Stimulated activated CD8-positive, alpha-beta memory T cell treated with anti-CD3 and anti-CD28 coated beads, Interleukin-15, amount 100 ng/mL, for 1 hour (primary cell): ENCODE measurements around the gene TEX26.
A peak's percentile ranks its signal among the peaks of the same experiment; 100 is the strongest.

Source experiments
- DNase-seq: peaks from one replicate; pipeline ENCODE4 v3.0.0-alpha.2; 2020; ENCODE audit warnings: low read depth

Gene TEX26

DNA sequence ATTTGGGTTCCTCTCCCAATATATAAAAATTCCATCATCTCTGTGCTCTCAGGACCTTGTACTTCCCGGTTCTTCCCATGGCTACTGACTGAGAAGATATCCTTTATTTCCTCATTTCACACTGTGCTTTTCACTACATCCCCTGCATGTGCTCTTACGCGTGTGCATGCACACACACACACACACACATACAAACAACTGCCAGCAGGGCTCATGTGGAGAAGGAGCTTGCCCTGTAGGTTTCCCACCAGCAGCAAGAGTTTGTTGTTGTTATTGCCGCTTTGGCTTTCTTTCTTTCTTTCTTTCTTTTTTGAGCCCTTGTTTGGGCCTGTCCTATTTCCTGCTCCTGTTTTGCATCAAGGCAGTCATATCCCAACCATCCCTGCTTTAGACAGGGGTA lies 43.6 kb downstream of the TEX26 start:
- no peak for DNase-seq

DNA sequence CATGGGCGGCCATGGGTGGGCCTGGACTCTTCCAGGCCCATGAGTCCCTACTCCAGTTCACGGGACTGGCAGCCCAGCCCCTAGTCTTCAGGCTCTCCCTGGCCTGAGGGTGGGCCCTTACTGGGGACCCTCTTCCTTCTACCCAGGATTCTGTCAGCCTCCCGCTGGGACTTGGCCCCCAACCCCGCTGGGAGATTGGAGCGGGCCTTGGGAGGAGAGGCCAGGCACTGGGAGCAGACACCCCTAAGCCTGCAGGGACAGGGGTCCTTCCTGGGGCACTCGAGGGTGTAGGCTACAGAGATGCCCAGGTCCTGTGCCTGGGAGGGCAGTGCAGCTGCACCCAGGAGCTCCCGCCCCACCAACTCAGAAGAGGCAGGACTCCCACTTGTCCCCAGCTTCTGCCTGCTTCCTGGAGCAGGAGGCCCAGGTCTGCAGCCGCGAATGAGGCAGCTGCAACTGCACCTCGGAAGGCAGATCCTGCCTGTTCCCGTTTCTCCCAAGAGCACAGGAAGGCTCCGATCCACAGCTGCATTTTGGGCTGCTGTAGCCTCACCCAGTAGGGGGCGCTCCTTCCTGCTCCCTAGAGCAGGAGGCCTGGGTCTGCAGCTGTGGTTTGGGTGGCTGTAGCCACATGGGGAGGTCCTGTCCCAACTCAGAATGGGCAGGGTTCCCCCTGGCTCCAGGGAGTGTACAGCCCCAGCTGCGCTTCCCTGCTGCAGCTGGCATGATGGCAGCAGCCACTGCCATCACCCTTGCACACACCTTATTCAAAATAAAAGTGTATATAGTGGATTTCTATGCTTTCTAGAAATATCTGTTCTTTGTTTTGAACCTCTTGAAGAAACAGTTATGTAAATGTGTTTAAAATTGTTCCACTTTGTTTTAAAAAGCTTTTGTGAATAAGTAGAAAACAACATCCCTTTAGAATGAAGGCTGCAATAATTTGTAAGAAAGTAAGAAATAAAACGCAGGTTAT lies 46.8 kb downstream of the TEX26 start:
- DNase-seq: peak; percentile 10

DNA sequence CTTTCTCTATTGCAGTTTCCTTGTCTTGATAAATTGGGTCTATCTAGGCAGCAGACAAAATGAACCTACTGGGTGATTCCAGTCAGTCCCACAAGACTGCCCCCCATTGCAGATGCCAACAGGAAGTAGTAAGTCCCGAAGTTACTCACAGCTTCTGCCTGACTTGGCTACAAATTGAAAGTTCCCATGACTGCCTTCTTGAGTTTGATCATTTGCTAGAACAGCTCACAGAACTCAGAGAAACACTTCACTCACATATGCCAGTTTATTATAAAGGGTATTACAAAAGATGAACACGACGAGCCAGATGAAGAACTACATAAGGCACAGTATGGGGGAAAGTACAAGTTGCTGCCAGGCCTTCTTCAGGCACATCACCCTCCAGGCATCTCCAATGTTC lies 50.0 kb downstream of the TEX26 start:
- no peak for DNase-seq

DNA sequence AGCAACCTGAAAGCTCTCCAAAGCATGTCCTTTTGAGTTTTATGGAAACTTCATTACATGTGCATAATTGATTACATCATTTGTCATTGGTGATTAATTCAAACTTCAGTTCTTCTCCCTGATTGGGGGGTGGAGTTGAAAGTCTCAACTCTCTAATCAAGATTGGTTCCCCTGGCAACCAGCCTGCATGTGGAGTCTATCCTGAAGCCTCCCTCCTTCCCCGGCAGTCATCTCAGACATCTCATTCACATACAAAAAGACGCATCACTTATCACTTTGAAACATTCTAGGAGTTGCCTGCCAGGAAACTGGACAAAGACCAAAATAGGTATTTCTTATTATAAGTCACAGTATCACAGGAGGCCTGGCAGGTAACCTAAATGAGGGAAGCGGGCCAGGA lies 50.5 kb downstream of the TEX26 start:
- no peak for DNase-seq

DNA sequence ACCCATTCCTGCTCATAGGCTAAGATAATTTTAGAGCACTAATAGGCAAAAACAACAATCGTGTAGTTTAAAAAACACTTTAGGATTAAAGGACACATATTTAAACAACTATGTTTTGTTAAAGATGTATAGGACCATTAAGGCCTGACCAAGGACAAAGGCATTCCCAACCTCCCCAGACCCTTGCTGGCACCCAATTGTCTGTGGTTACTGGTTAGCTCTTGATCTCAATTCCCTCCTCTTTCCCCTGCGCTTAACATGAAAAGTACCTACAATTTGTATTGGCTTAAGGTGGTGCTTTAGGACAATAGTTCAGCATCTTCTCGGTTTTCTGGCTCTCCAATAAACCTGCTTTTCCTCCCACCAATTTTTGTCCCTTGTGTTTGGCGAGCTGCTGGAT lies 51.0 kb downstream of the TEX26 start:
- DNase-seq: no peak

DNA sequence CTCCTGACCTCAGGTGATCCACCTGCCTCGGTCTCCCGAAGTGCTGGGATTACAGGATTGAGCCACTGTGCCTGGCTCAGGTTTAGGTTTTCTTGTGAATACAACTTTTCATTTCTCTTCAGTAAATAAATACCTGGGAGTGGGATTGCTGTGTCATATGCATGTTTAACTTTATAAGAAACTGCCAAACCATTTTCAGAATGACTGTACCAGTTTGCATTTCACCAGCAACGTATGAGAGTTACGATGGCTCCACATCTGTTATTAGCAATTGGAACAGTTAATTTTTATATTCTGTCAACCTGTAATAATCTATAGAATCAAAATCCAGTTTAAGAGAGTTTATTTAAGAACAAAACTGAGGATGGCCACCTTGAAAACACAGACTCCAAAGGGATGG lies 52.2 kb downstream of the TEX26 start:
- no peak for DNase-seq

DNA sequence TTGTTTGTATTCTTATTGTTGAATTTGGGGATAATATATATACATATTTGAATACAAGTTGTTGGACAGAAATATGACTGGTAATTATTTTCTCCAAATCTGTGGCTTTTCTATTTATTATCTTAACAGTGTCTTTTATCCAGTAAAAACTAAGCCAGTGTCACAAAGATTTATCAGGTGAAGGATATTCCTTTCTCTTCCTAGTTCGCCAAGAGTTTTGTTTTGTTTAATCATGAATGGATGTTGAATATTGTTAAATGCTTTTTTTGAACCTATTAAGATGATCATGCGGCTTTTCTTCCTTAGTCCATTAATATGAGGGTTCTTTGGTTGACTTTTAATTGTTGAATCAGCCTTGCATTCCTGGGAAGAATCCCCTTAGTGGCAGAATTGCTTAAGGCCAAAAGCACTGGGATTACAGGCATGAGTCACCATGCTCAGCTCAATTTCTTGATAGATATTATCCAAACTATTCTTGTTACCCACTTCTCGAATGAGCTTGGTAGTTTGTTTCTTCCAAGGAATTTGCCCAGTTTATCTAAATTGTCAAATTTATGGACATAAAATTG lies 53.3 kb downstream of the TEX26 start:
- no peak for DNase-seq

DNA sequence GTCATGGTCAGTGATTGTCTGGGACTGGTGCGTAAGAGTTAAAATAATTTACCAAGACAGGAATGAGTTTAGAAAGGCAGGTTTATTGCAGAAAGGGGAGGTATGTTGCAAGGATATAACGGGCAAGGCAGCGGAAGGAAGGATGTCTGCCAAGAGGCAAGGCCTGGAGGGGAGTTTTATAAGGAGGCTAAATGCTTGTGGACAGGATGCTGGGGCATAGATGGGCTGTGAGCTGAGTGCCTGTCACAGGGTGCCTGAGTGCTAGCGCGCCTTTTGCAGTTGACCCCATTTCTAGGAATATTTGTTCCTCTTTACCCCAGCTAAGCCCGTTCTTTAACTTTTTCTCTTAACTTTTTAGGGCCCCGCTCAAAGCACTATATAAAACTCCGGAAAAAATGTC lies 58.7 kb downstream of the TEX26 start:
- no peak for DNase-seq

DNA sequence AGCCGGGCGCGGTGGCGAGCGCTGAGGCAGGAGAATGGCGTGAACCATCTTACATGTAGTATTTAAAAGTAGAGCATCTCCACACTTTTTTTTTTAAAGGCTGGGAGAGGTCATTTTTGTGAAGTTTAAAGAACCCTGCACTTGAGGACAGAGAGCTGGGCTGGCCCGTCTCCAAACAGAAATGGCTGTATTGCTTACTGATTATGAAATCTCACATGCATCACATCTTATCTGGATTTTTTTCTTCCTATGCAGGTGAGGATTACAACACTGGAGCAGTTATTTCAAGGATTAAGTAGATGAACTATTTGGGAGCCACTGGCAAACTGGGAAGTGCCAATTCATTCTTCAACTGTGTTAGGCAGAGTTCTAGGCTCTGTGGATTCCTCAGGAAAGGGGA lies 59.5 kb downstream of the TEX26 start:
- DNase-seq: no peak

DNA sequence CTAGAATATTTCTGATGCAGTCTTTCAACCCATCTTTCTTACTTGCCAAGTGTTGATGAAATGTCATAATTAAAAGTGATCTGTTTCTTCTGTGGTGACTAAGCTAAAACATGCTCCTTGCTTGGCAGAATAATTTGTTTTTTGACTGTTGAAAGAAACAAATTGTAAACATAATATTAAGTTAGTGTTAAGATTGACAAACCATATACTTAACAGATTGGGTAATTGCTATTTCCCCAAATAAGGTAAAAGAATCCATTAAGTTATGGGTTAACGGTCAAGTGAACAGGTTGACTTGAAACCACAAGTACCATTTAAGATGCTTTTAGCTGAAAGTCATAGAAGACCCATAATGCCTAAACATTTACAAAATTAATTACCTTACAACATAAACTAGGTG lies 62.9 kb downstream of the TEX26 start:
- DNase-seq: no peak

DNA sequence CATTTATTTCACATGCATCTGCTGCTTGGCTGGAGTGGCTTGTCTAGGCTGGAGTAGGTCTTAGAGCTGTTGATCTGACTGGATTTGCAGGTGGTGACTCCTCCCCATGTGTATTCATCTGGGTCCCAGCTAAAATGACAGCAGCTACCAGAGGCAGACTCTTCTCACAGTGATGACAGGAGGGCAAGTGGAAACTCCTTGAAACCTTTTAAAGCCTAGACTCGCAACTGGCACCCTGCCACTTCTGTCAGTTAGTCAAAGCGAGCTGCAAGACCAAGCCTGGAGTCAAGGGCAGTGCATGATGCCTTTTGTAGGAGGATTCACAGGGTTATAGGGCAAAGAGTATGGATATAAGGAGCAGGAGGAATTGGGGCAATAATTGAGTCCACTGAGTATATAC lies 65.2 kb downstream of the TEX26 start:
- no peak for DNase-seq

DNA sequence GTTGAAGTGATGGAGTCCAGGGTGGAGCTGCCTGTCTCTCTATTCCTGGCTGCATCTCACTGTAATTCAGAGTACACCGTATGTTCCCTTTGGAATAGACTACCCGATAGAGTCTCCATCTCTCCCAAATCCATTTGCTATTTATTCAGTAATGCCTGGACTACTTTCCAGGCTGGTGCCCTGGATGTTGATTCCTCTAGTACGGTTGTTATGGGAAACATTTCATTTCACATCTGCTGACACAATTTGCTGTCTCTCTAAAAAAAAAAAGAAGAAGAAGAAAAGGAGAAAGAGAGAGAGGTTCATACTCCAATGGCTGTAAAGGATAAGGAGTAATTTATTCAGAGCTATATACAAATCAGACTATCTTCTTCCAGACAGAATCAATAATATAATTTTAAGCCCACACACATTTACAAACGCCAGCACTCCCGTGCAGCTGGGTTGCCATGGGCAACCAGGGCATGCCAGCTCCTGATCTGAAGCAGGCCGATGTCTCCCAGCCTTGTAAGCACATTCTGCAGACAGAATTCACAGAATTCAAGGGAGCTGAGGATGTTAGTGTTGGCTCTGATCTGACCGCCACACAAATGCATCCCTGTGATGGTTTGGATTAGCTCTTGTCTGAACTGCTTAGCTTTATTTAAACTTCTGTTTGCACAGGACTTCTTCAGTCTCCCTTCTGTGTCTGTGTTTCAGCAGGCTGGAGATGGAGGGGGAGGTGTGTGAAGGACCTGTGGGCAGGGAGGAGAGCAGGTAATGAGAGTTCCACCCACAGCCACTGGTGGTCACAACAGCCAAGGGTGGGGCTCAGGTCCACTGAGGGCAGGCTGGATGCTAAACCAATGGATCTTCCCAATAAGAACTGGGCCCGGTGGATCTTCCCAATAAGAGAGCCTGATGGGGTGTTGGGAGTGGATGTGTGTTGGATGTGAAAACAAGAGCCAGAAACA lies 66.0 kb downstream of the TEX26 start:
- DNase-seq: no peak

DNA sequence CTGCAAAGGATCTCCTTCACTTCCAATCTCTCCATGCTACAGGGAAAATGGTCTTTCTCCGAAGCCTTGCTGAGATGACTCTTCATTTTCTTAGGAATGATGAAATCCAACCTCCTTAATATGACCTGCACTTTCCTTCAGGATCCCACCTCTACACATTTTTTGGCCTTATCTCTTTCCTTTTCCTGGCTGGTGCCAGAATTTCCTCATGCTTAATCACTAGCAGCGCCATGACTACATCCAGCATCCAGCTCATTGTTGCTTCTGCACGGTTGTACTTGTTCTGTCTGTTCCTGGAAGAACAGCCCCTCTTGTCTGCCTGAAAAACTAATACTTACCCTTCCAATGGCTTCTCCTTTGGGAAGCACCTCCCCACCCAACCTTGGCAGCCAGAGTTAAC lies 68.4 kb downstream of the TEX26 start:
- no peak for DNase-seq

DNA sequence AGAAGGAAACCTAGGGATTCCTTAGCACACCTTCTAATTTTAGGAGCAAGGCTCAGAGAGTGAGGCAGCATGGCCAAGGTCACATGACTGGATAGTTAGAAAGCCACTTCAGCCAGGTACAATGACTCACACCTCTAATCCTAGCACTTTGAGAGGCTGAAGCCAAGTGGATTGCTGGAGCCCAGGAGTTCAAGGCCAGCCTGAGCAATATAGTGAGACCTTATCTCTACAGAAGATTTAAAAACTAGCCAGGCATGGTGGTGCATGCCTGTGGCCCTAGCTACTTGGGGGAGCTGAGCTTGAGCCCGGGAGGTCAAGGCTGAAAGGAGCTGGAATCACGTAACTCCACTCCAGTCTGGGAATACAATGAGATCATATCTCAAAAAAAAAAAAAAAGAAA lies 69.2 kb downstream of the TEX26 start:
- no peak for DNase-seq

DNA sequence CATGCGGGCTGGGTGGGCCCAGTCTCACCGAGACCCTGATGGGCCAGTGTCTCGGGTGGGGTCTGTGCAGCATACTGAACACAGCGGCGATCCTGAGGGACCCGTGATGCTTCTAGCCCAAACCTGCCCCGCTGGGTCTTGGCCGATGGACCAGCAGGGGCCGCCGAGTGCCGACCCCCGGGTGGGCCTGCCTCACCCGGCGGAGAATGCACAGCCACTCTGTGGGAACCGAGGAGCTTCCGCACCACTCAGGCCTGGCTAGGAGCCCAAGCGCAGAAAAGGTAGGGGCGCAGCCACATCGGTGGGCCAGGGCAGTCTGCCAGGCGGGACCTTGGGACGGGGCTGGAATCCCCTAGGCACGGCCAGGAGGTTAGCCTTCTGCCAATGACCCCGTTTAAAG lies 72.6 kb downstream of the TEX26 start:
- DNase-seq: no peak

DNA sequence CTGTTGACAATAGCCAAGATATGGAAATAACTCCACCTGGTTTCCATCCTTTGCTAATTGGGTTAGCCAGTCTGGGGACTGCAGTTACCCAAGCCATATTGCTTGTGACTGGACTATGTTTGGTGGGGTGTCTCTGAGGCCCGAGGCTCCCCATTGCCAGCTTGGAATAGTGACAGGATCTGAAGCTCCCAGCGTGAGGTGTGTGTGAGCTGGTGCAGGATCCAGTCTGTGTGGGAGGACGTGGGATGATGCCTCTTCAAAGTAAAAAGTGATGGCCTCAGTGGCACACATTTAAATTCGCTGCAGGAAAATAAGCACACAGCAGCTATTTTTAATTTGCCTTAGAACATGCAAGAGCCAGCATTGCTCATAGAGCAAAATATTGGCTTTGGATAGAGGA lies 75.0 kb downstream of the TEX26 start:
- DNase-seq: no peak

DNA sequence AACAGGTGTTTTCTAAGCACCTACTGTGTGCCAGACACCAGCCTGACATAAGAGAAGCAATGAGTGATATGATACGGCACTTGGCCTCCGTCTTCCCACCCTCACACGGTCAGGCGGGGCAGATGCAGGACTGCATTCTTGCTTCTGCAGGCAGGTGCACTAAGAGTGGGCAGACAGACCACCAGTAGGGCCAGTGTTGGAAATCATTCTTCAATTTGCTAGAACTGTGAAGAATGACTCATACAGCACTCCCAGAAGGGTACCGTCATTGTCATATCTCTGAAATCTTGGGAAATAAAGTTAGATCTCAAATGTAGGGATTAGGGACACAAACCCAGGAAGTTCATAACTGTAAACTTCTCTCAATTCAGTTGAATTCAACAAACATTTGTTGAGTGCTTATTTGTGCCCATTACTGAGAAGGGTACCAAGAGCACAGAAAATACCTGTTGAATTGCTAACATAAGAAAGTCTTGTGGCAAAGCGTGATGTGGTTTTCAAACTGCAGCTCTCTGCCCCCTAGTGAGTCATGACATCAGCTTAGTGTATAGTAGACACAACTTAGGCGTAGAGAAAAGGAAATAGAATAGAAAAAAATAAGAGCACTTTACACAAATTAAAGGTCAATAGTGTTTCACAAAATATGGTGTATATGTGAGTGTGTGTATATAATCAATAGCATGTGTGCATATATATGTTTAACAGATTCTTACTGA lies 76.1 kb downstream of the TEX26 start:
- DNase-seq: no peak

DNA sequence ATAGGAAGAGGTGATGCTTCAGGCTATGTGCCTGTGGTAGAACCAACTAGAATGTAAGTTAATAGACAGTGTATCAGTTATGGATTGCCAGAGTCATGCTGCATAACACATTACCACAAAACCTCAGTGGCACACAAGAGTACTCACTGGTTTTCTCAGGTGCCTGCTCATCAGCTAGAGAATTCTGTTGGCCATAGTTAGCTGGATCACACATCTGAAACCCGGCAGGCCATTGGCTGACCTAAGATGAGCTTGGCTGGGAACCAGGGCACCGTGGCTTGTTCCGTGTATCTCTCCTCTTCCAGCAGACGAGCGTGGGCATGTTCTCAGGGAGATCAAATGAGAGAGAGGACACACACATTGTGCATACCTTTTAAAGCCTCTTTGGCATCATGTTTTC lies 76.7 kb downstream of the TEX26 start:
- no peak for DNase-seq

DNA sequence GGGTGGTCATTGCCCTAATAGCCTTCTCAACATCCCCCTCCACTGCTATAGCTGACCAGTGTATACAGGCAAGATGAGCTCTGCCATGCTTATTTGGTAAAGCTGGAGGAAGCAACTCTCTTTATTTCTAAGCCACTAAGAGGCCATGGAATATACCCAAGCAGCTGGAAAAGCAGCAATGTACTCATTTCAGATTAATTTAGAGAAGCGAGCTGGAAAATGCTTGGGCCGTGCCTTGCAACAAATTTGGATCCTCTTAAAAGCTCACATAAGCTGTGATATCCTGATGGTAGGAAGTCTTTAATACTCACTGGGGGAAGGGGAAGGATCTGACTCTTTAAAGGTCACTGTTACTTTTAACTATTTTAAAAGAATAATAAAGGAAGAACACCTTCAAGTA lies 77.8 kb downstream of the TEX26 start:
- no peak for DNase-seq

DNA sequence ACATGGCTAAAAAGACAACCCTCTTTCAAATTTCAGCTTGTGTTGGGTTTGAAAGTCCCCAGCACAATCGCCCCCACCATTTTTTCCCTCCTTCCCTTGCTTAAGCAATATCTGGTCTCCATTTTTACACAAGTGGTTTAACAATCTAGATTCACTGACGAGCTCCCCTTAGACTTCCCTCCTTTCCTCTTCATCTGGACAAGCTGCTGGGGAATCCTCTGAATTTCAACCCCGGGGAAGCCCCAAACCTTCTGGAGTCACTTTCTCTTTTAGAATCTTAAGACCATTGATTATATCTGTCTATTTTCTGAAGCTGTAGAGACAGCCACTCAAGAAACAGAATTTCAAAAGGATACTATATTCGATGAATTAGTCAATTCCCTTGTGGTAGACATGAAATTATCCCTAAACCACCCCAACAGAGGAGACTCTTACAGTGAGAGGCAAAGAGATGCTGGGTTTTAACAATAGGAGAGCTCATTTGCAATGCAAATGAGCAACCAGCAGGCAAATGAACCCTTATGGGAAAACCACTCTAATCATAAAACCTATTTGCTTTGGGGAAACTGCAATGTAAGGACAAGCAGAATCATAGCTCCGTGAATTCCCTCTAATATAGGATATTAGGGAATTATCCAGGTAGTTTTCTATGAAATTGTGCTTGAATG lies 78.9 kb downstream of the TEX26 start:
- DNase-seq: no peak

DNA sequence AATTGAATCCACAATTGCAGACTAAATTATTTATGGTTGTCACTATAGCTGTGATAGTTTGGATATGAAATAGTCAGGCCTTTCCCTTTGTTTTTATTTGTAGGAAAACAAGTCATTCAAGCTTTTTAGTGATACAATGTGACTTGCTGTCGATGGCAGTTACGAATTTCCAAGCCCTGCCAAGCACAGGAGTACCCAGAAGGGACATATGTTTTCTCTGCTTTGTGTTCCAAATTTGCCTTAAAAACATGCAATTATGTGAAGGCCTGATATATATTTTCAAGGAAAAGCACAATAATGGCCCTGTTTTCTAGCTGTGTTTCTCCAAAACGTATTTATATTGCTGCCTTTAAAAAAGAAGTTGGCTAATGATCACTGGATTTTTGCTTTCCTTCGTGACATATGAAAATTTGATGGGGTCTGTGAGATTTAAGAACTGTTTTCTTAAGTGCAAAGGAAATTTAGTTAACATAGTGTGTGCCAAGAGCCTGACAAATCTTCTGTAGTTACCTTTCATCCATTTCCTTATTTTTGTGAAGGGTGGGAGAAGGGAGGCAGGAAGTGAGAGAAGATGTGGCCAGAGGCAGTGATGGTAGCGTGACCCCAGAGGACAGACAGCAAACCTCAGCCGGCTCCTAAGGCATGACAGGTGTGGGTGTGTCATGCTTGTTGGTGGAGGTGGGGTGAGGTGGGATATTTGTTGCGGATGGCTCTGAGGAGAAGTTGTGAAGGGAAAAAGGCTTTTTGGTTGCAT lies 79.6 kb downstream of the TEX26 start:
- no peak for DNase-seq
